HEK293 (cell line): ENCODE results near the gene LPAR2.

Experiments used
- CTCF ChIA-PET: fragments of 350-600 bp; formaldehyde crosslinking; extraction: SDS; loops from one replicate; lab custom pipeline; 2021; ENCODE audit warnings: antibody characterized with exemption; lab: Yijun Ruan, JAX
- POLR2A ChIA-PET: fragments of 300-600 bp; formaldehyde crosslinking; extraction: SDS; loops from one replicate; lab custom pipeline; 2020; ENCODE audit warnings: antibody characterized with exemption, inconsistent platforms; lab: Yijun Ruan, JAX
- H3K27ac ChIP-seq: fragments of 200-500 bp; sonication (Bioruptor generic); 2 replicates; pipeline ENCODE4 v1.5.1; 2014; ENCODE audit warnings: low read depth, low read length, control low read depth, inconsistent platforms; ENCODE audit errors: extremely low read depth
- H3K36me3 ChIP-seq, 2 experiments: fragments of 200-500 bp in 1 of 2; sonication (Bioruptor generic) in 1 of 2; 1 replicate in 1 of 2; 2 replicates in 1 of 2; pipeline ENCODE4 v1.5.1; 2014 to 2017; ENCODE audit warnings: inconsistent platforms in 2 of 2, low read length in 2 of 2; ENCODE audit not compliant: control insufficient read depth in 2 of 2, insufficient read depth in 1 of 2
- H3K4me1 ChIP-seq: fragments of 200-500 bp; sonication (Bioruptor generic); 2 replicates; pipeline ENCODE4 v1.5.1; 2014; ENCODE audit warnings: mild to moderate bottlenecking, low read length, inconsistent platforms; ENCODE audit not compliant: control insufficient read depth, insufficient read depth
- H3K4me3 ChIP-seq: 2 replicates; pipeline ENCODE4 v1.5.1; 2011; ENCODE audit warnings: low read depth, mild to moderate bottlenecking, control low read depth, low read length, moderate library complexity
- H3K9me3 ChIP-seq: fragments of 200-500 bp; sonication (Bioruptor generic); 2 replicates; pipeline ENCODE4 v1.5.1; 2014; ENCODE audit warnings: low read depth, low read length, inconsistent platforms; ENCODE audit not compliant: control insufficient read depth, insufficient read depth
- BCL11A ChIP-seq: fragments of 450-650 bp; formaldehyde crosslinking; IDR thresholded peaks from 2 replicates; pipeline ENCODE4 v1.5.1; 2016; ENCODE audit warnings: low read depth, missing biosample characterization, missing genetic modification characterization
- BCL11B ChIP-seq: fragments of 450-650 bp; formaldehyde crosslinking; IDR thresholded peaks from 2 replicates; pipeline ENCODE4 v1.5.1; 2016; ENCODE audit warnings: low read depth, missing biosample characterization, missing genetic modification characterization
- HOXA7 ChIP-seq: sonication (generic); formaldehyde crosslinking; IDR thresholded peaks from 2 replicates; pipeline ENCODE4 v1.8.1; 2022; ENCODE audit warnings: missing genetic modification reagents, borderline replicate concordance
- IKZF3 ChIP-seq: fragments of 450-650 bp; IDR thresholded peaks from 2 replicates; pipeline ENCODE4 v1.5.0; 2018; ENCODE audit warnings: missing biosample characterization, mild to moderate bottlenecking, missing genetic modification characterization, moderate library complexity
- KLF10 ChIP-seq: fragments of 450-650 bp; IDR thresholded peaks from 2 replicates; pipeline ENCODE4 v1.5.1; 2018; ENCODE audit warnings: missing biosample characterization, mild to moderate bottlenecking, missing genetic modification characterization
- KLF7 ChIP-seq: fragments of 450-650 bp; formaldehyde crosslinking; IDR thresholded peaks from 2 replicates; pipeline ENCODE4 v1.5.1; 2016; ENCODE audit warnings: missing biosample characterization, missing genetic modification characterization, borderline replicate concordance
- KLF9 ChIP-seq: fragments of 450-650 bp; formaldehyde crosslinking; IDR thresholded peaks from 2 replicates; pipeline ENCODE4 v1.5.1; 2016; ENCODE audit warnings: missing biosample characterization, missing genetic modification characterization, low read depth
- MZF1 ChIP-seq: fragments of 450-650 bp; formaldehyde crosslinking; IDR thresholded peaks from 2 replicates; pipeline ENCODE4 v1.5.1; 2017; ENCODE audit warnings: missing biosample characterization, missing genetic modification characterization, borderline replicate concordance
- OVOL3 ChIP-seq: fragments of 450-650 bp; formaldehyde crosslinking; IDR thresholded peaks from 2 replicates; pipeline ENCODE4 v1.5.1; 2016; ENCODE audit warnings: missing biosample characterization, missing genetic modification characterization
- PATZ1 ChIP-seq: fragments of 450-650 bp; formaldehyde crosslinking; IDR thresholded peaks from 2 replicates; pipeline ENCODE4 v1.5.1; 2016; ENCODE audit warnings: missing biosample characterization, missing genetic modification characterization
- PRDM6 ChIP-seq: fragments of 450-650 bp; formaldehyde crosslinking; IDR thresholded peaks from 2 replicates; pipeline ENCODE4 v1.5.1; 2017; ENCODE audit warnings: missing biosample characterization, missing genetic modification characterization
- TRIM28 ChIP-seq: IDR thresholded peaks from 2 replicates; pipeline ENCODE4 v1.6.1; 2011; ENCODE audit warnings: low read length, control low read depth, borderline replicate concordance
- ZBTB48 ChIP-seq: fragments of 450-650 bp; formaldehyde crosslinking; IDR thresholded peaks from 2 replicates; pipeline ENCODE4 v1.5.1; 2016; ENCODE audit warnings: missing biosample characterization, missing genetic modification characterization
- ZBTB7A ChIP-seq: fragments of 450-650 bp; formaldehyde crosslinking; IDR thresholded peaks from 2 replicates; pipeline ENCODE4 v1.5.1; 2016; ENCODE audit warnings: low read depth, missing biosample characterization, missing genetic modification characterization
- ZBTB8A ChIP-seq: fragments of 450-650 bp; formaldehyde crosslinking; IDR thresholded peaks from 2 replicates; pipeline ENCODE4 v1.5.1; 2016; ENCODE audit warnings: missing biosample characterization, missing genetic modification characterization
- ZFHX2 ChIP-seq: fragments of 450-650 bp; formaldehyde crosslinking; conservative IDR thresholded peaks from 2 replicates; pipeline ENCODE4 v1.5.1; 2016; ENCODE audit warnings: missing biosample characterization, missing genetic modification characterization
- ZFP3 ChIP-seq: fragments of 450-650 bp; formaldehyde crosslinking; IDR thresholded peaks from 2 replicates; pipeline ENCODE4 v1.5.1; 2016; ENCODE audit warnings: low read depth, missing biosample characterization, missing genetic modification characterization
- ZNF146 ChIP-seq: fragments of 450-650 bp; formaldehyde crosslinking; IDR thresholded peaks from 2 replicates; pipeline ENCODE4 v1.5.1; 2016; ENCODE audit warnings: missing biosample characterization, missing genetic modification characterization
- ZNF24 ChIP-seq: fragments of 450-650 bp; formaldehyde crosslinking; IDR thresholded peaks from 2 replicates; pipeline ENCODE4 v1.5.1; 2016; ENCODE audit warnings: missing biosample characterization, missing genetic modification characterization
- ZNF350 ChIP-seq: fragments of 450-650 bp; formaldehyde crosslinking; IDR thresholded peaks from 2 replicates; pipeline ENCODE4 v1.5.0; 2017; ENCODE audit warnings: missing biosample characterization, mild to moderate bottlenecking, missing genetic modification characterization
- ZNF549 ChIP-seq: fragments of 450-650 bp; IDR thresholded peaks from 2 replicates; pipeline ENCODE4 v1.5.1; 2018; ENCODE audit warnings: missing biosample characterization, missing genetic modification characterization, mild to moderate bottlenecking, inconsistent platforms, moderate library complexity
- ZNF558 ChIP-seq: fragments of 450-650 bp; formaldehyde crosslinking; IDR thresholded peaks from 2 replicates; pipeline ENCODE4 v1.5.1; 2016; ENCODE audit warnings: missing biosample characterization, missing genetic modification characterization
- ZNF560 ChIP-seq: fragments of 450-650 bp; formaldehyde crosslinking; IDR thresholded peaks from 2 replicates; pipeline ENCODE4 v1.5.1; 2017; ENCODE audit warnings: missing biosample characterization, missing genetic modification characterization, borderline replicate concordance
- ZNF624 ChIP-seq: fragments of 450-650 bp; formaldehyde crosslinking; IDR thresholded peaks from 2 replicates; pipeline ENCODE4 v1.5.1; 2017; ENCODE audit warnings: missing biosample characterization, missing genetic modification characterization
- ZNF837 ChIP-seq: fragments of 450-650 bp; formaldehyde crosslinking; IDR thresholded peaks from 2 replicates; pipeline ENCODE4 v1.5.1; 2016; ENCODE audit warnings: missing biosample characterization, missing genetic modification characterization
- ZNF843 ChIP-seq: fragments of 450-650 bp; formaldehyde crosslinking; IDR thresholded peaks from 2 replicates; pipeline ENCODE4 v1.5.1; 2016; ENCODE audit warnings: missing biosample characterization, missing genetic modification characterization
- TF ChIP-seq, protein P1 (sequence below): fragments of 450-650 bp; formaldehyde crosslinking; IDR thresholded peaks from 2 replicates; pipeline ENCODE4 v1.5.1; 2016; ENCODE audit warnings: missing biosample characterization, missing genetic modification characterization

The LPAR2 gene

DNA sequence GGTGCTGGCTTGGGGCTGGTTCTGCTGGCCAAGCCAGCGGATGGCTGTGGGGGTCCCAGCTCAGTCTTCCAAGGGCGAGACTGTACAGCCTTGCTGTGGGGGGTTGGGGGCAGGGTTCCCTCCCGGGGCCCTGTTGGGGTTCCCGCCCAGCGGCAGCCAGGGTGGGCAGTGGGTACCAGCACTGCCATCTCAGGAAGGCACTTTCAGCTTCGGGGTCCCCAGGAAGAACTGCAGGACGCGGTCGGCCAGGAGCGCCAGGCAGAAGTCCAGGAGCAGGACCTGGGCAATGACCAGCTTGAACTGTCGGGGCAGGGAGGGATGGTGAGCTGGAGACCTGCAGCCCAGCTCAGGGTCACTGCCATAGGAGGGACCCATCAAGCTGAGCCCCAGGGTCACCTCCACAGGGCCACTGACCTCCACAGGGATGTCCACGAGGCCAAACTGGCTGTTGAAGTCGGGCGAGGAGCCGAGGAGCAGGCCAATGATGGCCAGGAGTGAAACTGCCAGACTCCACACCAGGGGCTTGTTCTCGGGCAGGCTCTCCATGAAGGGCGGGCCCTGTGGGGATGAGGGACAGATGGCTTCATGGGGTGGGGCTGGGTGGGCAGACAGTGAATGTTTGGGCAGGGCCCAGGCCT lies 17.3 kb upstream of the LPAR2 start:
- CTCF ChIA-PET = interaction anchor here (2.5 kb wide), 1 partner anchor 114 kb away, joined by 47 read pairs; no protein-coding TSS in a partner anchor
- Histone ChIP-seq H3K4me1 (no peaks in the 10 kb centered on the region), H3K36me3 (peaks cover 12 to 56% of the 10 kb centered on the region in 2 experiments; a peak in 2 of 3 replicates), H3K4me3 (no peak overlapping the region), H3K27ac (no peak overlapping the region), H3K9me3 (no peaks in the 10 kb centered on the region)
- TF ChIP-seq OVOL3 (tag by site-specific recombination) (no peak), KLF10 (no peak), ZNF549 (no peak), ZNF843 (tag by site-specific recombination) (no peak), BCL11B (no peak), ZNF24 (no peak), TRIM28 (no peak), ZNF558 (tag by site-specific recombination) (no peak), ZFHX2 (tag by site-specific recombination) (no peak), MZF1 (no peak), ZNF837 (no peak), ZNF146 (tag by site-specific recombination) (no peak), BCL11A (no peak)
- POLR2A ChIA-PET = interaction anchor here (1.1 kb wide), 1 partner anchor 112 kb away, joined by 3 read pairs; no protein-coding TSS in a partner anchor

DNA sequence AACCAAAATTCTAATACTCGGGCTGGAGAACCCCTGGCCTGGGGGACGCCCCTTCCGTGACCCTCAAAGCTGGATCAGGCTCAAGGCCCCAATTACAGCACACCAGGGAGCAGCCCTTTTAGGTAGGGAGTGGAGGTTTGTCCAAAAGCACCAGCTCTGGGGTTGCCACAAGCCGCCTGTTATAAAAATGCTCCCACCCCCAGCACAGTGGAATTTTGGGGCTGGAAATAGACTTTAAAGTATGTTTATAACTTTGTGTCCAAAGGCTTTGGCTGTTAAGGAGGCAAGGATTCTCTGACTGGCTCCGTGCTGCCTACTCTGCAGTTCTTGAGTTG lies 16.0 kb upstream of the LPAR2 start:
- Histone ChIP-seq H3K4me1 (no peaks in the 10 kb centered on the region), H3K36me3 (peaks cover 9 to 45% of the 10 kb centered on the region in 2 experiments; a peak in 2 of 3 replicates), H3K4me3 (no peak overlapping the region), H3K9me3 (no peaks in the 10 kb centered on the region), H3K27ac (no peak overlapping the region)
- ChIA-PET CTCF (interaction anchor here (0.7 to 2.5 kb wide), 13 partner anchors 8 to 153 kb away, joined by 3 to 47 read pairs (median 4); no protein-coding TSS in a partner anchor), POLR2A (no interaction called here)
- no peak for TF ChIP-seq ZFP3 (tag by site-specific recombination)
- TF ChIP-seq, protein P1, sequence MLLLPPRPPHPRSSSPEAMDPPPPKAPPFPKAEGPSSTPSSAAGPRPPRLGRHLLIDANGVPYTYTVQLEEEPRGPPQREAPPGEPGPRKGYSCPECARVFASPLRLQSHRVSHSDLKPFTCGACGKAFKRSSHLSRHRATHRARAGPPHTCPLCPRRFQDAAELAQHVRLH (tag by site-specific recombination) = no peak
- TF ChIP-seq ZNF624 = no peak
- TF ChIP-seq KLF7 (tag by site-specific recombination) = no peak

GRCh38 chr19:19643158-19644053 lies 15.4 kb upstream of the LPAR2 start, which contains the start of gene GMIP:
Gene GMIP (minus strand): TSS chr19:19643657. CDS start chr19:19643529, 128 bp downstream.
- ChIA-PET CTCF (interaction anchor here (0.7 to 2.5 kb wide), 13 partner anchors 8 to 153 kb away, joined by 3 to 47 read pairs (median 4); no protein-coding TSS in a partner anchor), POLR2A (no interaction called here)
- H3K27ac ChIP-seq = peak within 1 kb of the TSS; percentile 46; the same call in 1 of the 2 replicates
- H3K4me3 ChIP-seq = peak within 1 kb of the TSS; percentile 81
- H3K36me3 ChIP-seq = peaks cover 6 to 43% of the 10 kb centered on the region in 2 experiments; a peak in 2 of 3 replicates
- H3K4me1 ChIP-seq = no peaks in the 10 kb centered on the region
- no peaks in the 10 kb centered on the region for H3K9me3 ChIP-seq
- TF ChIP-seq TRIM28 = no peak
- TF ChIP-seq ZBTB48 = peak; percentile 73
- no peak for TF ChIP-seq PRDM6 (tag by site-specific recombination)
- no peak for TF ChIP-seq HOXA7
- TF ChIP-seq ZBTB7A (tag by site-specific recombination) = 0 out of 2 replicates have a peak, but pooled peaks have one; percentile 18
- no peak for TF ChIP-seq ZNF350
- peak; percentile 72 for TF ChIP-seq PATZ1 (tag by site-specific recombination)
- peak; percentile 63 for TF ChIP-seq IKZF3 (tag by site-specific recombination)
- peak; percentile 86 for TF ChIP-seq KLF9 (tag by site-specific recombination)
- peak; percentile 64 for TF ChIP-seq ZBTB8A (tag by site-specific recombination)
- no peak for TF ChIP-seq ZNF560 (tag by site-specific recombination)
